Limb (tissue), 2 donors: ENCODE results near the gene PGS1.

ENCODE experiments used
- DNase-seq, 2 donors: peaks; one replicate each; pipeline ENCODE4 v3.0.0-alpha.2; 2016; ENCODE audit errors: extremely low spot score in 2 of 2

Gene PGS1

GRCh38 chr17:78406396-78406795, 27.9 kb downstream of the PGS1 start:
- DNase-seq: no peak

GRCh38 chr17:78406920-78407319, 28.5 kb downstream of the PGS1 start:
- no peak for DNase-seq

GRCh38 chr17:78407387-78408000, 29.0 kb downstream of the PGS1 start:
- no peak for DNase-seq

- no peak for DNase-seq
Measured at GRCh38 chr17:78408476-78409050, 30.1 kb downstream of the PGS1 start.

GRCh38 chr17:78409191-78409928, 30.9 kb downstream of the PGS1 start:
- DNase-seq: no peak

GRCh38 chr17:78411241-78411857, 32.9 kb downstream of the PGS1 start:
- no peak for DNase-seq

- no peak for DNase-seq
Measured at GRCh38 chr17:78412403-78412802, 34.0 kb downstream of the PGS1 start.

- no peak for DNase-seq
Measured at GRCh38 chr17:78414178-78415162, 36.0 kb downstream of the PGS1 start.

GRCh38 chr17:78415821-78416711, 37.6 kb downstream of the PGS1 start:
- DNase-seq: no peak

- DNase-seq: no peak
Measured at GRCh38 chr17:78416791-78417530, 38.5 kb downstream of the PGS1 start.

- DNase-seq: no peak
Measured at GRCh38 chr17:78417531-78417909, 39.1 kb downstream of the PGS1 start.

- DNase-seq: no peak
Measured at GRCh38 chr17:78418326-78419026, 40.0 kb downstream of the PGS1 start.

GRCh38 chr17:78419970-78420815, 41.7 kb downstream of the PGS1 start:
- no peak for DNase-seq

- DNase-seq: no peak
Measured at GRCh38 chr17:78421084-78421533, 42.7 kb downstream of the PGS1 start.

- DNase-seq: peak; percentile 53 to 85
Measured at GRCh38 chr17:78421534-78422266, 43.3 kb downstream of the PGS1 start.

GRCh38 chr17:78422267-78422605, 43.8 kb downstream of the PGS1 start:
- DNase-seq: no peak

GRCh38 chr17:78422872-78423588, 44.6 kb downstream of the PGS1 start:
- no peak for DNase-seq
